Measurements from ENCODE around the gene NEDD1.

The NEDD1 gene

DNA sequence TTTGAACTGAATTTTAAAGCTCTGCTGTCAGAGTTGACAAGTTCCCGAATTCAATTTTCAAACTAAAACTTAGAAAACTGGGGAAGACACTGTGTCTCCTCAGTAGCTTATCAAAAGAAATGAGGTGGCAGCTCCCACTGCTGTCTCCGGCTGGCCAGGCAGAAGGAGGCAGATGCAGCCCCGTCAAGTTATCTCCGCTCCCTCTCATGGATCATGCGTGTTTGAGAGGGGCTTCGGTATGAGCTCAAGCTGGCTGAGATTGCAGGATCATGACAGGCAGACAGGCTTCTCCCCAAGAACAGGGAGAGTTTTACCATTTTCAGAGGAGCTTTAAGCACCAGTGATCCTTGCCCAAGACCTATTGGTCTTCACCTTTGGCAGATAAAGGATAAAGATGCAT, 88.8 kb downstream of the NEDD1 start:
- TF ChIP-seq, protein P1, sequence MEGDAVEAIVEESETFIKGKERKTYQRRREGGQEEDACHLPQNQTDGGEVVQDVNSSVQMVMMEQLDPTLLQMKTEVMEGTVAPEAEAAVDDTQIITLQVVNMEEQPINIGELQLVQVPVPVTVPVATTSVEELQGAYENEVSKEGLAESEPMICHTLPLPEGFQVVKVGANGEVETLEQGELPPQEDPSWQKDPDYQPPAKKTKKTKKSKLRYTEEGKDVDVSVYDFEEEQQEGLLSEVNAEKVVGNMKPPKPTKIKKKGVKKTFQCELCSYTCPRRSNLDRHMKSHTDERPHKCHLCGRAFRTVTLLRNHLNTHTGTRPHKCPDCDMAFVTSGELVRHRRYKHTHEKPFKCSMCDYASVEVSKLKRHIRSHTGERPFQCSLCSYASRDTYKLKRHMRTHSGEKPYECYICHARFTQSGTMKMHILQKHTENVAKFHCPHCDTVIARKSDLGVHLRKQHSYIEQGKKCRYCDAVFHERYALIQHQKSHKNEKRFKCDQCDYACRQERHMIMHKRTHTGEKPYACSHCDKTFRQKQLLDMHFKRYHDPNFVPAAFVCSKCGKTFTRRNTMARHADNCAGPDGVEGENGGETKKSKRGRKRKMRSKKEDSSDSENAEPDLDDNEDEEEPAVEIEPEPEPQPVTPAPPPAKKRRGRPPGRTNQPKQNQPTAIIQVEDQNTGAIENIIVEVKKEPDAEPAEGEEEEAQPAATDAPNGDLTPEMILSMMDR (IDR thresholded peaks at IDR 0.05; ENCODE audit: low read depth, low read length): no peak
- no peak for DNase-seq (ENCODE audit: low read depth in 2 of 2)
- no peak overlapping the region for H3K4me3 ChIP-seq (replicated peaks in 1 of 2; ENCODE audit: low read depth in 2 of 2, low read length in 2 of 2)

DNA sequence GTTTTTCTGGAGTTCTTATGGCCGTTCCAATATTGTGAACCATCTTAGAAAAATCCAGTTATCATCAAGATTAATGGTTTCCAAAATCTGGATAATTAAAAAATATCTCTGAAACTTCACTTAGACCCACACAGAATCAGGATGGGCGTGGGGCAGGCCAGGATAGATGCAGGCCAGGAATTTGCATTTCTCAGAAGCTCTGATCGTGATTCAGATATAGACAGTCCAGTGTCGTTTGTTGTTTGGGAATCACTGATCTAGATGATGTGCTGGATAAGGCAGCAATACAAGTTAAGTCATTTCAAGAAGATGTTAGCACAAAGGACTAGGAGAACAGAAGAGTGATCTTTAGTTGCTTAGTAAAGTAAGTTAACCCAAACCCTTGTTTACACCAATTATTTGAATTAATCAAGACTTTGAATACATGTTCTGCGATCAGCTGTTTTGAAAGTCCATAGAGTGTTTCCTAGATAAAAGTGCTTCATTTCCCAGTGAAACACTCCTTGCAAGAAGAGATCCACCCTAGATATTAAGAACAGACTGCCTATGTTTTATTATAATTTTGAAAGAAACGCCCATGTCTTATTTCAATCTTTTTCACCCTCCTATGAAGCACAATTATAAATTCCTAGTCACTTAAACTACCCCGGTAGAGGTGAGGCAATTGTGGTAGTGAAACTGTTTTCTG, 90.9 kb downstream of the NEDD1 start:
- TF ChIP-seq, protein P1 (IDR thresholded peaks at IDR 0.05; ENCODE audit: low read depth, low read length): no peak
- DNase-seq (ENCODE audit: low read depth in 2 of 2): no peak
- no peak overlapping the region for H3K4me3 ChIP-seq (replicated peaks in 1 of 2; ENCODE audit: low read depth in 2 of 2, low read length in 2 of 2)

DNA sequence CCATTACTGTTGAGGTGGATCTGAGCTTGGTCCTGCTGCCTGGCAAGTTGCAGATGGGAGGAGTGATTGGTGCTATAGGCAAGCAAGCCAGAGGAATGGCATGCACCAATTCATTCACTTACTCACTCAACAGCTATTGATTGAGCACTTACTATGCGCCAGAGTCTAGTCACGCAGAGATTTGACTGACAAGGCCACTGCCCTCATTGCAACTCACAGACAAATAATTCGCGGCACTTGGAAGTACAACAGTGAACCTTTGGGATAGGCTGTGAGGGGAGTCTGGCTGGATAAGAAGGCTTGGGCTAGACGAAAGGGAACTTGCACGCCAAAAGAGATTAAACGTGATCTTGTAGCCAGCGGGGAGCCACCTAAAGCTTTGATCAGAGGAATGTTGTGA, 96.2 kb downstream of the NEDD1 start:
- TF ChIP-seq, protein P1 (IDR thresholded peaks at IDR 0.05; ENCODE audit: low read depth, low read length): no peak
- DNase-seq (ENCODE audit: low read depth in 2 of 2): no peak
- no peak overlapping the region for H3K4me3 ChIP-seq (replicated peaks in 1 of 2; ENCODE audit: low read depth in 2 of 2, low read length in 2 of 2)
